WTC11 (cell line): ENCODE results near the gene AMMECR1. TPM values are rescaled to one million over a fixed set of nuclear protein-coding genes. Genes with fewer than 3 reads are reported as not detected.
A peak's percentile ranks its signal among the peaks of the same experiment; 100 is the strongest.

Source experiments
- ATAC-seq: fragments of 200-7000 bp; cut with Tn5 transposase; 2 replicates; pipeline ENCODE4 v1.10.0; 2021; ENCODE audit warnings: mild to moderate bottlenecking, moderate library complexity
- CTCF ChIA-PET: fragments of 300-600 bp; sonication (Branson Sonifier 250); formaldehyde crosslinking; loops from one replicate; lab custom pipeline; 2021; ENCODE audit warnings: antibody characterized with exemption; lab: Charles Lee
- POLR2A ChIA-PET: fragments of 350-600 bp; sonication (Branson Sonifier 250); formaldehyde crosslinking; loops from one replicate; lab custom pipeline; 2021; ENCODE audit warnings: antibody characterized with exemption; lab: Charles Lee
- DNase-seq: peaks from one replicate; pipeline ENCODE4 v3.0.0; 2021; ENCODE audit warnings: low spot score
- H3K27ac Mint-ChIP-seq: 2 replicates; pipeline ENCODE4 v1.8.0; 2021; ENCODE audit warnings: mixed read lengths
- H3K27me3 Mint-ChIP-seq: 2 replicates; pipeline ENCODE4 v1.8.0; 2021; ENCODE audit warnings: low read depth, mild to moderate bottlenecking, moderate library complexity, mixed read lengths
- H3K36me3 Mint-ChIP-seq: 2 replicates; pipeline ENCODE4 v1.8.0; 2021; ENCODE audit warnings: mixed read lengths
- H3K4me1 Mint-ChIP-seq: 2 replicates; pipeline ENCODE4 v1.8.0; 2022; ENCODE audit warnings: mixed read lengths
- H3K4me3 Mint-ChIP-seq: 2 replicates; pipeline ENCODE4 v1.8.0; 2021; ENCODE audit warnings: mild to moderate bottlenecking, moderate library complexity, mixed read lengths
- H3K9me3 Mint-ChIP-seq: 2 replicates; pipeline ENCODE4 v1.8.0; 2021; ENCODE audit warnings: mixed read lengths
- CBFB ChIP-seq: sonication (generic); formaldehyde crosslinking; IDR thresholded peaks from 2 replicates; pipeline ENCODE4 v1.8.1; 2022; ENCODE audit warnings: mild to moderate bottlenecking, low read depth, missing genetic modification reagents
- CREB1 ChIP-seq: sonication (generic); formaldehyde crosslinking; IDR thresholded peaks from 2 replicates; pipeline ENCODE4 v1.8.0; 2023; ENCODE audit warnings: mild to moderate bottlenecking, missing genetic modification reagents
- ELF4 ChIP-seq: sonication (generic); formaldehyde crosslinking; IDR thresholded peaks from 2 replicates; pipeline ENCODE4 v1.8.1; 2022; ENCODE audit warnings: low read depth, mild to moderate bottlenecking, moderate library complexity, missing genetic modification reagents
- EMX1 ChIP-seq: fragments of 250-450 bp; sonication (Bioruptor Pico); IDR thresholded peaks from 2 replicates; pipeline ENCODE4 v1.8.0; 2021; ENCODE audit warnings: mild to moderate bottlenecking
- ETV6 ChIP-seq: sonication (generic); formaldehyde crosslinking; IDR thresholded peaks from 2 replicates; pipeline ENCODE4 v1.8.1; 2022; ENCODE audit warnings: mild to moderate bottlenecking, missing genetic modification reagents
- GABPB1 ChIP-seq: sonication (generic); formaldehyde crosslinking; IDR thresholded peaks from 2 replicates; pipeline ENCODE4 v1.8.1; 2023; ENCODE audit warnings: mild to moderate bottlenecking, missing genetic modification reagents
- GRHL2 ChIP-seq: fragments of 250-450 bp; sonication (Bioruptor Pico); IDR thresholded peaks from 2 replicates; pipeline ENCODE4 v1.8.0; 2022; ENCODE audit warnings: mild to moderate bottlenecking, moderate library complexity; ENCODE audit not compliant: insufficient replicate concordance, severe bottlenecking
- HMGA2 ChIP-seq: fragments of 250-450 bp; sonication (Bioruptor Pico); IDR thresholded peaks from 2 replicates; pipeline ENCODE4 v1.4.0; 2021; ENCODE audit warnings: mild to moderate bottlenecking, moderate library complexity
- JUN ChIP-seq: sonication (generic); formaldehyde crosslinking; IDR thresholded peaks from 2 replicates; pipeline ENCODE4 v1.8.0; 2023; ENCODE audit warnings: mild to moderate bottlenecking, missing genetic modification reagents
- KAT7 ChIP-seq: sonication (generic); formaldehyde crosslinking; IDR thresholded peaks from 2 replicates; pipeline ENCODE4 v1.8.1; 2023; ENCODE audit warnings: missing genetic modification reagents, mild to moderate bottlenecking, borderline replicate concordance
- NFYB ChIP-seq: sonication (generic); formaldehyde crosslinking; conservative IDR thresholded peaks from 2 replicates; pipeline ENCODE4 v1.8.0; 2022; ENCODE audit warnings: low read depth, missing genetic modification reagents
- PRRX2 ChIP-seq: fragments of 250-450 bp; sonication (Bioruptor Pico); IDR thresholded peaks from 2 replicates; pipeline ENCODE4 v1.8.0; 2021; ENCODE audit warnings: mild to moderate bottlenecking
- SMAD3 ChIP-seq: sonication (generic); formaldehyde crosslinking; IDR thresholded peaks from 2 replicates; pipeline ENCODE4 v1.8.0; 2022; ENCODE audit warnings: missing genetic modification reagents, mild to moderate bottlenecking, borderline replicate concordance
- ZNF232 ChIP-seq: sonication (generic); formaldehyde crosslinking; IDR thresholded peaks from 2 replicates; pipeline ENCODE4 v1.8.0; 2022; ENCODE audit warnings: mild to moderate bottlenecking, missing genetic modification reagents
- ZNF263 ChIP-seq: sonication (generic); formaldehyde crosslinking; IDR thresholded peaks from 2 replicates; pipeline ENCODE4 v1.8.1; 2022; ENCODE audit warnings: low read depth, mild to moderate bottlenecking, moderate library complexity, missing genetic modification reagents
- ZNF396 ChIP-seq: fragments of 250-450 bp; sonication (Bioruptor Pico); IDR thresholded peaks from 2 replicates; pipeline ENCODE4 v1.8.0; 2021; ENCODE audit warnings: mild to moderate bottlenecking, moderate library complexity, borderline replicate concordance
- total RNA-seq: library from RNA; stranded (reverse); gene quantifications from 3 replicates; pipeline ENCODE4 v1.2.3, GENCODE V29; 2021
- TF ChIP-seq, protein P1 (sequence below): sonication (generic); formaldehyde crosslinking; IDR thresholded peaks from 2 replicates; pipeline ENCODE4 v1.8.1; 2023; ENCODE audit warnings: mild to moderate bottlenecking, missing genetic modification reagents, moderate library complexity
- TF ChIP-seq, protein P2 (sequence below): sonication (generic); formaldehyde crosslinking; IDR thresholded peaks from 2 replicates; pipeline ENCODE4 v1.8.1; 2023; ENCODE audit warnings: mild to moderate bottlenecking, missing genetic modification reagents
- TF ChIP-seq, protein P3 (sequence below): sonication (generic); formaldehyde crosslinking; IDR thresholded peaks from 2 replicates; pipeline ENCODE4 v1.8.0; 2023; ENCODE audit warnings: missing genetic modification reagents, mild to moderate bottlenecking, borderline replicate concordance
- TF ChIP-seq, protein P4 (sequence below): sonication (generic); formaldehyde crosslinking; IDR thresholded peaks from 2 replicates; pipeline ENCODE4 v1.8.1; 2022; ENCODE audit warnings: low read depth, mild to moderate bottlenecking, moderate library complexity, missing genetic modification reagents, borderline replicate concordance
- TF ChIP-seq, protein P5 (sequence below): sonication (generic); formaldehyde crosslinking; IDR thresholded peaks from 2 replicates; pipeline ENCODE4 v1.8.0; 2023; ENCODE audit warnings: missing genetic modification reagents

AMMECR1 gene
- total RNA-seq, 1 experiment from 2014 or later, result 18.1 TPM

DNA sequence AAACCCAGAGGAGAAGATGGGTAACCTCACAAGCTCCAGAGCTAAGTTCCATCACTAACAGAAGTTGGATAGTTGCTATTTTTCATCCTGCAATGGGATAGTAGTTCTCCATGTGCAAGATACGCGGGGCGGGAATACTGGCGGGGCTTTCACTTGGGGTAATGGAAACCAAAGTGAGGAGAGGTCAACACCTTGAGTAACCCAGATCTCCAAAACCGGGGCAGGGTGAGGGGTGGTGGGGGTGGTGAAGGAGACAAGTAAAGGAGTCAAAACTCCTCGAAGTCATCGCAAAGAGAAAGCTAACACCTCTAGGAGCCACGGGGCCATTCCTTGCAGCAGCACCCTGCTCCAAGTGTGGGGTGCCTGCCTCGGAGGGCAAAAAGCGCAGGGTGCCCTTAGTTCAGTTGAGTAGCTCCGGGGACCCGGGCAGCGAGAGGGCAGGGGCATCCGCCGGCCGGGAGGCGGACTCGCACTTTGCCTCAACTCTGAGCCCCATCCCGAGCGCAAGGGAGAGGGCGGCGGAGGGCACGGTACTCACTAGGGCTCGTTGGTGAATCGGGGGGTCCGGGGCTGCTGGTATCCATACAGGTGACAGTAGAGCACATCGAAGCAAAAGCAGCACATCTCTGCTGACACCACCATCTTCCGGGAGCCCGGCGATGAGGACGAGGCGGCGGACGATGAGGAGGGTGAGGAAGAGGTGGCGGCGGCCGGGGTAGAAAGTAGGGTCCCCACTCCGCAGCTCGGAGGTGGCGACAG, 645 bp downstream of the AMMECR1 start:
- DNase-seq (peak; percentile 15), ATAC-seq (peak; percentile 28)
- Mint-ChIP-seq H3K27ac (no peak overlapping the region), H3K4me3 (peak overlapping the region; percentile 86), H3K27me3 (no peaks in the 10 kb centered on the region), H3K36me3 (no peaks in the 10 kb centered on the region), H3K9me3 (no peaks in the 10 kb centered on the region), H3K4me1 (peaks cover 65% of the 10 kb centered on the region)
- TF ChIP-seq, protein P1, sequence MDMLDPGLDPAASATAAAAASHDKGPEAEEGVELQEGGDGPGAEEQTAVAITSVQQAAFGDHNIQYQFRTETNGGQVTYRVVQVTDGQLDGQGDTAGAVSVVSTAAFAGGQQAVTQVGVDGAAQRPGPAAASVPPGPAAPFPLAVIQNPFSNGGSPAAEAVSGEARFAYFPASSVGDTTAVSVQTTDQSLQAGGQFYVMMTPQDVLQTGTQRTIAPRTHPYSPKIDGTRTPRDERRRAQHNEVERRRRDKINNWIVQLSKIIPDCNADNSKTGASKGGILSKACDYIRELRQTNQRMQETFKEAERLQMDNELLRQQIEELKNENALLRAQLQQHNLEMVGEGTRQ (CRISPR knock-in tag), result no peak
- TF ChIP-seq KAT7 (CRISPR knock-in tag), result no peak
- TF ChIP-seq ELF4, result no peak
- no peak for TF ChIP-seq SMAD3 (CRISPR knock-in tag)
- POLR2A ChIA-PET, result interaction anchor here (0.6 kb wide), 1 partner anchor 595 kb away, joined by 3 read pairs; no protein-coding TSS in a partner anchor
- CTCF ChIA-PET, result interaction anchor here (1.7 kb wide), 1 partner anchor 101 kb away, joined by 3 read pairs; no protein-coding TSS in a partner anchor

DNA sequence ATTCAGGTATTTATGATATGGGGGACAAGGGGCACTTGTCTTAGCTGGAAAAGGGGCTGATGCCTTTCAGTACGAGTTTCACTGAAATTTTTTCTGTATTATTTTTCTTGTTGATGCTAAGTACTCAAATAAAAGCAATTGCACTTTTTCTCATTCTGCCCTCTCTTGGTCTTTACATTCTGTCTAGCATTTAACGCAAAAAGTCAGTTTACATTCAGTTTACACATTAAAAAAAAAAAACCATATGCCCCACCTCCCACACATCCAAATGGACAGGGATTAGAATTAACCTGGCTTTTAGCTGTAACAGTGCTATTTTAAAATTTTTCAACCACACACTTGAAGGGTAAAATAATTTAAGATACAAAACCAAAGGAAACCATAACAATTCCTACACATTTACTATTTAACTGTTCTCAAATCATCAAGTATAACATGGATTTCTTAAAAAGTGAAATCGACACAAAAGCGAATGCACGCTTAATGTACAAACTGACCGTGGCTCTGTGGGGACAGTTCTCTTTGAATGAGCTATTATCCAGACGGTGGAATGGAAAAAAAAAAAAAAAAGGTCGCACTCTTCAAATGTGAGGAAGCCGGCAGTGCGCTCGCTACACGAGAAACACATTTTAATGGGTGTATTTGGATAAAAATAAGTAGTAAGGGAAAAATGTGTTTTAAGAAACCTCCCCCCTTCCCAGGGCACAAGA, 1.4 kb downstream of the AMMECR1 start:
- no peak for DNase-seq
- POLR2A ChIA-PET, result no interaction called here
- Mint-ChIP-seq H3K4me1 (peaks cover 65% of the 10 kb centered on the region), H3K36me3 (no peaks in the 10 kb centered on the region)
- TF ChIP-seq PRRX2 (no peak), CBFB (no peak), CREB1 (no peak), GRHL2 (CRISPR knock-in tag) (no peak), JUN (CRISPR knock-in tag) (no peak), ZNF232 (no peak), NFYB (CRISPR knock-in tag) (no peak), ZNF263 (CRISPR knock-in tag) (no peak)
- TF ChIP-seq, protein P2, sequence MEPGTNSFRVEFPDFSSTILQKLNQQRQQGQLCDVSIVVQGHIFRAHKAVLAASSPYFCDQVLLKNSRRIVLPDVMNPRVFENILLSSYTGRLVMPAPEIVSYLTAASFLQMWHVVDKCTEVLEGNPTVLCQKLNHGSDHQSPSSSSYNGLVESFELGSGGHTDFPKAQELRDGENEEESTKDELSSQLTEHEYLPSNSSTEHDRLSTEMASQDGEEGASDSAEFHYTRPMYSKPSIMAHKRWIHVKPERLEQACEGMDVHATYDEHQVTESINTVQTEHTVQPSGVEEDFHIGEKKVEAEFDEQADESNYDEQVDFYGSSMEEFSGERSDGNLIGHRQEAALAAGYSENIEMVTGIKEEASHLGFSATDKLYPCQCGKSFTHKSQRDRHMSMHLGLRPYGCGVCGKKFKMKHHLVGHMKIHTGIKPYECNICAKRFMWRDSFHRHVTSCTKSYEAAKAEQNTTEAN (CRISPR knock-in tag), result no peak
- TF ChIP-seq, all 79 proteins: peak for 0
- no peaks in the 10 kb centered on the region for H3K9me3 Mint-ChIP-seq
- no peaks in the 10 kb centered on the region for H3K27me3 Mint-ChIP-seq
- H3K27ac Mint-ChIP-seq, result no peak overlapping the region
- CTCF ChIA-PET, result no interaction called here
- peak overlapping the region; percentile 86 for H3K4me3 Mint-ChIP-seq
- no peak for ATAC-seq

DNA sequence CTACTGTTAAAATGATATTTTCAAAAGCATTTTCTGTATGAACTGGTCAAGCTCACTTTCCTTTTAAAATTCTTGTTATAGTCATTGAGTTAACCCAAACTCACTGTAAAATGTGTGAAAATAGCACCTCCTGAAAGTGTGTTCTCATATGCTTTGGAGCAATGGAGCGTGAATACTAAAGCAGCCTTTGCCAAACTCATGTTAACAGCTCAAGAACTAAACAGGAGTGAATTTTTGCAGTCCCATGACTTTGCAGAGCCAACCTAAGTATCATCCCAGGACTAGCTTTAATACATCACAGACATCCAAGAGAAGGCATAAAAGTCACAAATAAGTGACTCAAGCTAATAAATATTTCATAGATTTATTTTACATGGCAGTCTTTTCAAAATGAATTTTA, 2.3 kb downstream of the AMMECR1 start:
- CTCF ChIA-PET, result no interaction called here
- H3K4me1 Mint-ChIP-seq, result peaks cover 65% of the 10 kb centered on the region
- TF ChIP-seq GABPB1 (no peak), PRRX2 (no peak), EMX1 (no peak), ZNF263 (CRISPR knock-in tag) (no peak), ZNF396 (CRISPR knock-in tag) (no peak), ETV6 (CRISPR knock-in tag) (no peak), HMGA2 (no peak)
- TF ChIP-seq, protein P3, sequence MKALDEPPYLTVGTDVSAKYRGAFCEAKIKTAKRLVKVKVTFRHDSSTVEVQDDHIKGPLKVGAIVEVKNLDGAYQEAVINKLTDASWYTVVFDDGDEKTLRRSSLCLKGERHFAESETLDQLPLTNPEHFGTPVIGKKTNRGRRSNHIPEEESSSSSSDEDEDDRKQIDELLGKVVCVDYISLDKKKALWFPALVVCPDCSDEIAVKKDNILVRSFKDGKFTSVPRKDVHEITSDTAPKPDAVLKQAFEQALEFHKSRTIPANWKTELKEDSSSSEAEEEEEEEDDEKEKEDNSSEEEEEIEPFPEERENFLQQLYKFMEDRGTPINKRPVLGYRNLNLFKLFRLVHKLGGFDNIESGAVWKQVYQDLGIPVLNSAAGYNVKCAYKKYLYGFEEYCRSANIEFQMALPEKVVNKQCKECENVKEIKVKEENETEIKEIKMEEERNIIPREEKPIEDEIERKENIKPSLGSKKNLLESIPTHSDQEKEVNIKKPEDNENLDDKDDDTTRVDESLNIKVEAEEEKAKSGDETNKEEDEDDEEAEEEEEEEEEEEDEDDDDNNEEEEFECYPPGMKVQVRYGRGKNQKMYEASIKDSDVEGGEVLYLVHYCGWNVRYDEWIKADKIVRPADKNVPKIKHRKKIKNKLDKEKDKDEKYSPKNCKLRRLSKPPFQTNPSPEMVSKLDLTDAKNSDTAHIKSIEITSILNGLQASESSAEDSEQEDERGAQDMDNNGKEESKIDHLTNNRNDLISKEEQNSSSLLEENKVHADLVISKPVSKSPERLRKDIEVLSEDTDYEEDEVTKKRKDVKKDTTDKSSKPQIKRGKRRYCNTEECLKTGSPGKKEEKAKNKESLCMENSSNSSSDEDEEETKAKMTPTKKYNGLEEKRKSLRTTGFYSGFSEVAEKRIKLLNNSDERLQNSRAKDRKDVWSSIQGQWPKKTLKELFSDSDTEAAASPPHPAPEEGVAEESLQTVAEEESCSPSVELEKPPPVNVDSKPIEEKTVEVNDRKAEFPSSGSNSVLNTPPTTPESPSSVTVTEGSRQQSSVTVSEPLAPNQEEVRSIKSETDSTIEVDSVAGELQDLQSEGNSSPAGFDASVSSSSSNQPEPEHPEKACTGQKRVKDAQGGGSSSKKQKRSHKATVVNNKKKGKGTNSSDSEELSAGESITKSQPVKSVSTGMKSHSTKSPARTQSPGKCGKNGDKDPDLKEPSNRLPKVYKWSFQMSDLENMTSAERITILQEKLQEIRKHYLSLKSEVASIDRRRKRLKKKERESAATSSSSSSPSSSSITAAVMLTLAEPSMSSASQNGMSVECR (CRISPR knock-in tag), result no peak
- TF ChIP-seq, protein P4, sequence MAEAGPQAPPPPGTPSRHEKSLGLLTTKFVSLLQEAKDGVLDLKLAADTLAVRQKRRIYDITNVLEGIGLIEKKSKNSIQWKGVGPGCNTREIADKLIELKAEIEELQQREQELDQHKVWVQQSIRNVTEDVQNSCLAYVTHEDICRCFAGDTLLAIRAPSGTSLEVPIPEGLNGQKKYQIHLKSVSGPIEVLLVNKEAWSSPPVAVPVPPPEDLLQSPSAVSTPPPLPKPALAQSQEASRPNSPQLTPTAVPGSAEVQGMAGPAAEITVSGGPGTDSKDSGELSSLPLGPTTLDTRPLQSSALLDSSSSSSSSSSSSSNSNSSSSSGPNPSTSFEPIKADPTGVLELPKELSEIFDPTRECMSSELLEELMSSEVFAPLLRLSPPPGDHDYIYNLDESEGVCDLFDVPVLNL, result no peak
- TF ChIP-seq, protein P5, sequence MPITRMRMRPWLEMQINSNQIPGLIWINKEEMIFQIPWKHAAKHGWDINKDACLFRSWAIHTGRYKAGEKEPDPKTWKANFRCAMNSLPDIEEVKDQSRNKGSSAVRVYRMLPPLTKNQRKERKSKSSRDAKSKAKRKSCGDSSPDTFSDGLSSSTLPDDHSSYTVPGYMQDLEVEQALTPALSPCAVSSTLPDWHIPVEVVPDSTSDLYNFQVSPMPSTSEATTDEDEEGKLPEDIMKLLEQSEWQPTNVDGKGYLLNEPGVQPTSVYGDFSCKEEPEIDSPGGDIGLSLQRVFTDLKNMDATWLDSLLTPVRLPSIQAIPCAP, result no peak

More for the DNA sequence above, 2.3 kb downstream of the AMMECR1 start:
- Mint-ChIP-seq H3K27ac (no peak overlapping the region), H3K4me3 (peak overlapping the region; percentile 86; the same call in 1 of the 2 replicates), H3K27me3 (no peaks in the 10 kb centered on the region), H3K36me3 (no peaks in the 10 kb centered on the region), H3K9me3 (no peaks in the 10 kb centered on the region)
- DNase-seq, result no peak
- ATAC-seq, result no peak
- POLR2A ChIA-PET, result no interaction called here
